HepG2 (cell line): ENCODE data around the gene RAD23A. TPM values are rescaled to one million over a fixed set of nuclear protein-coding genes. Genes with fewer than 3 reads are reported as not detected.

ENCODE experiments used
- ZNF18 ChIP-seq: sonication (generic); formaldehyde crosslinking; IDR thresholded peaks from 2 replicates; pipeline ENCODE4 v1.8.0; 2022; ENCODE audit warnings: mild to moderate bottlenecking, missing genetic modification reagents; ENCODE audit not compliant: insufficient replicate concordance
- ZNF512 ChIP-seq: sonication (generic); formaldehyde crosslinking; IDR thresholded peaks from 2 replicates; pipeline ENCODE4 v1.4.0; 2020; ENCODE audit warnings: mild to moderate bottlenecking, missing genetic modification reagents
- ZNF530 ChIP-seq: sonication (generic); formaldehyde crosslinking; IDR thresholded peaks from 2 replicates; pipeline ENCODE4 v1.5.0; 2020; ENCODE audit warnings: low read depth, mild to moderate bottlenecking, missing genetic modification reagents
- ZNF547 ChIP-seq: sonication (generic); formaldehyde crosslinking; IDR thresholded peaks from 2 replicates; pipeline ENCODE4 v1.5.1; 2020; ENCODE audit warnings: mild to moderate bottlenecking, missing genetic modification reagents
- ZNF766 ChIP-seq: sonication (generic); formaldehyde crosslinking; IDR thresholded peaks from 2 replicates; pipeline ENCODE4 v1.5.0; 2020; ENCODE audit warnings: missing genetic modification reagents, borderline replicate concordance
- polyA plus RNA-seq, 8 experiments: library from polyadenylated mRNA; depleted of rRNA in 3 of 8; stranded (reverse) in 7 of 8; unstranded in 1 of 8; fragments of >200 nt; fragmentation: Illumina TruSeq in 4 of 8; extraction: Trizol in 4 of 8; gene quantifications; 2 replicates each; pipeline versions ENCODE4 v1.2.1 to v1.2.3, GENCODE V29; 2011 to 2016; ENCODE audit warnings: low read depth in 4 of 8, missing spikeins in 1 of 8, mixed read lengths in 1 of 8; ENCODE audit not compliant: insufficient read depth in 1 of 8
- total RNA-seq, 5 experiments: library from RNA; depleted of rRNA; stranded (reverse); fragments of >200 nt; fragmentation: Illumina TruSeq; extraction: Trizol; gene quantifications; 2 replicates each; pipeline ENCODE4 v1.2.3, GENCODE V29; 2016; ENCODE audit warnings: low read depth in 1 of 5
- TF ChIP-seq, protein P1 (sequence below): sonication (generic); formaldehyde crosslinking; IDR thresholded peaks from 2 replicates; pipeline ENCODE4 v1.9.0; 2021; ENCODE audit warnings: missing genetic modification reagents, mild to moderate bottlenecking, borderline replicate concordance
- TF ChIP-seq, protein P2 (sequence below): sonication (generic); formaldehyde crosslinking; IDR thresholded peaks from 2 replicates; pipeline ENCODE4 v1.4.0; 2020; ENCODE audit warnings: mild to moderate bottlenecking, missing genetic modification reagents
- TF ChIP-seq, protein P3 (sequence below): sonication (generic); formaldehyde crosslinking; IDR thresholded peaks from 2 replicates; pipeline ENCODE4 v1.4.0; 2020; ENCODE audit warnings: missing genetic modification reagents

RAD23A gene
- total and polyA plus RNA-seq, 2 of the 13 experiments (the other 11 are each of a cell fraction or from before 2014, with no cell fraction given) = 42.5 to 54.2 TPM

DNA sequence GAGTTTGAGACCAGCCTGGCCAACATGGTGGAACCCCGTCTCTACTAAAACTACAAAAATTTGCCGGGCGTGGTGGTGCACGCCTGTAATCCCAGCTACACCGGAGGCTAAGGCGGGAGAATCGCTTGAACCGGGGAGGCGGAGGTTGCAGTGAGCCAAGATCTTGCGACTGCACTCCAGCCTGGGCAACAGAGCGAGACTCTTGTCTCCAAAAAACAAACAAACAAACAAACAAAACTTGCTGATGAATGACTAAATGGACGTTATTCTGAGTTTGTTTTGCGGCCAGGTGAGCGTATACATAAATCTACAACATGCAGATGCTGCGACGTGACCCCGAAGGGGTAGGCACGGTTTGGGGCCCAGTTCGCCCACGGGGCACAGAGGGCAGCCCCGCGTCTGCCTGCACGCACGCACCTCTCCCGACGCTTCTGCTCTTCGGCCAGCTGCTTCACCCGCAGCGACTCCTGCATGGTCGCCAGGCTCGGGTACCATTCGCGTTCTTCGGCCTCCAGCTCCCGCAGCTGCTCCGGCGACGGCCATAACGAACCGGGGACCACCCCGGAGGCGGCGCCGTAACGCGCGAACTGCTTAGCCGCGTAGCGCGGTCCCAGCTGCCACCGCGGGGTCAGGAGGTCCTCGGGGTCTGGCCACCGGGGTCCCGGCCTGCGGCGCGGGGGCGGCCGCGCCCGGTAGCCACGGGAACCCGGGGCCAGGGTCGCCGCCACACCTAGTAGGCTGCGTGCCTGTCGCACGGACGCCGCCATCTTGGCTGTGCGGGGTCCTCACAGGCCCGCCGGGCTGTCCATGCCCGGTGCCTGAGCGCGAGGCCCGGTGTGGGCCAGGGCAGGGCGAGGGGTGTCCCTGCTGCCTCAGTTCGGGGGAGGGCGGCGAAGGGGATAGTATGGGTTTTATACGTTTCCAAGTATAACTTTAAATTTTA lies 11.1 kb downstream of the RAD23A start, which contains the start of gene GADD45GIP1 (continued):
- TF ChIP-seq, protein P1, sequence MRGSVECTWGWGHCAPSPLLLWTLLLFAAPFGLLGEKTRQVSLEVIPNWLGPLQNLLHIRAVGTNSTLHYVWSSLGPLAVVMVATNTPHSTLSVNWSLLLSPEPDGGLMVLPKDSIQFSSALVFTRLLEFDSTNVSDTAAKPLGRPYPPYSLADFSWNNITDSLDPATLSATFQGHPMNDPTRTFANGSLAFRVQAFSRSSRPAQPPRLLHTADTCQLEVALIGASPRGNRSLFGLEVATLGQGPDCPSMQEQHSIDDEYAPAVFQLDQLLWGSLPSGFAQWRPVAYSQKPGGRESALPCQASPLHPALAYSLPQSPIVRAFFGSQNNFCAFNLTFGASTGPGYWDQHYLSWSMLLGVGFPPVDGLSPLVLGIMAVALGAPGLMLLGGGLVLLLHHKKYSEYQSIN (CRISPR knock-in tag) = no peak
- TF ChIP-seq, protein P2, sequence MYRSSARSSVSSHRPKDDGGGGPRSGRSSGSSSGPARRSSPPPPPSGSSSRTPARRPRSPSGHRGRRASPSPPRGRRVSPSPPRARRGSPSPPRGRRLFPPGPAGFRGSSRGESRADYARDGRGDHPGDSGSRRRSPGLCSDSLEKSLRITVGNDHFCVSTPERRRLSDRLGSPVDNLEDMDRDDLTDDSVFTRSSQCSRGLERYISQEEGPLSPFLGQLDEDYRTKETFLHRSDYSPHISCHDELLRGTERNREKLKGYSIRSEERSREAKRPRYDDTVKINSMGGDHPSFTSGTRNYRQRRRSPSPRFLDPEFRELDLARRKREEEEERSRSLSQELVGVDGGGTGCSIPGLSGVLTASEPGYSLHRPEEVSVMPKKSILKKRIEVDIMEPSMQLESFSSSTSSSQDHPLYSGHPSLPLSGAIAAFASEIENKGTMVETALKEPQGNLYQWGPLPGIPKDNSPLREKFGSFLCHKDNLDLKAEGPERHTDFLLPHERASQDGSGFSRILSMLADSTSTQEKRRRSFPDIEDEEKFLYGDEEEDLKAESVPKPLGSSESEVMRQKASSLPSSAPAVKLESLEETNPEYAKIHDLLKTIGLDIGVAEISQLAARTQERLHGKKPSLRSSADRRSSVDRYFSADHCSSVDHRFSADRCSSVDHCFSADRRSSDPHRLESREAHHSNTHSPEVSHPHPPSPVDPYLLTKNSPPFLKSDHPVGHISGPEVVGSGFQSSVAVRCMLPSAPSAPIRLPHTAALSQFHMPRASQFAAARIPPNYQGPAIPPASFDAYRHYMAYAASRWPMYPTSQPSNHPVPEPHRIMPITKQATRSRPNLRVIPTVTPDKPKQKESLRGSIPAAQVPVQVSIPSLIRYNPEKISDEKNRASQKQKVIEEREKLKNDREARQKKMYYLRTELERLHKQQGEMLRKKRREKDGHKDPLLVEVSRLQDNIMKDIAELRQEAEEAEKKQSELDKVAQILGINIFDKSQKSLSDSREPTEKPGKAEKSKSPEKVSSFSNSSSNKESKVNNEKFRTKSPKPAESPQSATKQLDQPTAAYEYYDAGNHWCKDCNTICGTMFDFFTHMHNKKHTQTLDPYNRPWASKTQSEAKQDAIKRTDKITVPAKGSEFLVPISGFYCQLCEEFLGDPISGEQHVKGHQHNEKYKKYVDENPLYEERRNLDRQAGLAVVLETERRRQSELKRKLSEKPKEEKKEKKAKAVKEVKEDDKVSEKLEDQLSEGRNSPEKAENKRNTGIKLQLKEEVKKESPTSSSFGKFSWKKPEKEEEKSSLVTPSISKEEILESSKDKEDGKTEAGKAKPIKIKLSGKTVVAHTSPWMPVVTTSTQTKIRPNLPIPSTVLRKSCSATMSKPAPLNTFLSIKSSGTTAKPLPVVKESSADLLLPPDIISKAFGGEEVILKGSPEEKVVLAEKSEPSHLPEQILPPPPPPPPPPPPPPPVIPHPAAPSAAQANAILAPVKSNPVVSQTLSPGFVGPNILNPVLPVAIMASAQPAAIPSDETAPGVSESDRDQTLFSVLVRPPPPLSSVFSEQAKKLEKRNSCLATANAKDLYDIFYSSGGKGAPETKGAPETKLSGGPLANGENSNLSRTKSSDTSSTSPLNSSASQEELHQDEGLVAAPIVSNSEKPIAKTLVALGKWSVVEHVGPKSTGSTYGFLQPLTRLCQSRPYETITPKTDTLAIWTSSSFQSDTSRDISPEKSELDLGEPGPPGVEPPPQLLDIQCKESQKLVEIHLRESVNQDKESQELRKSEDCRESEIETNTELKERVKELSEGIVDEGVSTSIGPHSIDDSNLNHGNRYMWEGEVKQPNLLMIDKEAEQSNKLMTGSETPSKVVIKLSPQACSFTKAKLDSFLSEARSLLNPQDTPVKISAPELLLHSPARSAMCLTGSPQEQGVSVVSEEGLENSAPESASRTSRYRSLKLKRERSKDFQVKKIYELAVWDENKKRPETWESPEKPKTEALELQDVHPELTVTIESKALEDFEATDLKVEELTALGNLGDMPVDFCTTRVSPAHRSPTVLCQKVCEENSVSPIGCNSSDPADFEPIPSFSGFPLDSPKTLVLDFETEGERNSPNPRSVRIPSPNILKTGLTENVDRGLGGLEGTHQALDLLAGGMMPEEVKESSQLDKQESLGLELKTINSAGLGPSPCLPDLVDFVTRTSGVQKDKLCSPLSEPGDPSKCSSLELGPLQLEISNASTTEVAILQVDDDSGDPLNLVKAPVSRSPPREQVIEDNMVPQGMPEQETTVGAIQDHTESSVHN (CRISPR knock-in tag) = no peak
- no peak for TF ChIP-seq ZNF512 (CRISPR knock-in tag)
- peak; percentile 47; the same call in 1 of the 2 replicates for TF ChIP-seq ZNF766 (CRISPR knock-in tag)
- peak; percentile 48 for TF ChIP-seq ZNF18 (CRISPR knock-in tag)
- no peak; the same call in 1 of the 2 replicates for TF ChIP-seq ZNF547
- no peak for TF ChIP-seq ZNF530 (CRISPR knock-in tag)
- TF ChIP-seq, protein P3, sequence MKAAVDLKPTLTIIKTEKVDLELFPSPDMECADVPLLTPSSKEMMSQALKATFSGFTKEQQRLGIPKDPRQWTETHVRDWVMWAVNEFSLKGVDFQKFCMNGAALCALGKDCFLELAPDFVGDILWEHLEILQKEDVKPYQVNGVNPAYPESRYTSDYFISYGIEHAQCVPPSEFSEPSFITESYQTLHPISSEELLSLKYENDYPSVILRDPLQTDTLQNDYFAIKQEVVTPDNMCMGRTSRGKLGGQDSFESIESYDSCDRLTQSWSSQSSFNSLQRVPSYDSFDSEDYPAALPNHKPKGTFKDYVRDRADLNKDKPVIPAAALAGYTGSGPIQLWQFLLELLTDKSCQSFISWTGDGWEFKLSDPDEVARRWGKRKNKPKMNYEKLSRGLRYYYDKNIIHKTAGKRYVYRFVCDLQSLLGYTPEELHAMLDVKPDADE = no peak
